GM21381 (cell line): ENCODE results near the gene PRKCA.

Source experiments
- ATAC-seq: cut with Tn5 transposase; IDR thresholded peaks from one replicate; pipeline ENCODE4 v1.9.1; 2021; ENCODE audit warnings: mild to moderate bottlenecking, moderate library complexity; ENCODE audit not compliant: unreplicated experiment

PRKCA gene

DNA sequence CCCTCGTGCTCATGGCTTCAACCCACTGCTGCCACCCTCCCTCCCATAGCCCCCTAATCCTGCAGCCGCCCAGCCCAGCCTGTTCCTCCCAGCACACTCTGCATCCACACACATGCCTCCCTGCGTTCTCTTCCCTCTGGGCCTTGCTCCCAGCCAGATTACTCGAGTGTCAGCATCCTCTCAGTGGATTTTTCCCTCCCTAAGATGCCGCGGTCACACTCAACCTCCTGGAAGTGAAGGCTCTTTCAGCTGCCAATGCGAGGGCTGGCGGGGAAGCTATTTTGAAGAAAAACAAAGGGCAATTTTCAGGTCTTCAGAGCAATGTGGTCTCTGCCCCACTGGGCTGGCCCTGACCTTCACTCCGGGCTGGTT is 509.3 kb downstream of the PRKCA start:
- ATAC-seq = no peak

DNA sequence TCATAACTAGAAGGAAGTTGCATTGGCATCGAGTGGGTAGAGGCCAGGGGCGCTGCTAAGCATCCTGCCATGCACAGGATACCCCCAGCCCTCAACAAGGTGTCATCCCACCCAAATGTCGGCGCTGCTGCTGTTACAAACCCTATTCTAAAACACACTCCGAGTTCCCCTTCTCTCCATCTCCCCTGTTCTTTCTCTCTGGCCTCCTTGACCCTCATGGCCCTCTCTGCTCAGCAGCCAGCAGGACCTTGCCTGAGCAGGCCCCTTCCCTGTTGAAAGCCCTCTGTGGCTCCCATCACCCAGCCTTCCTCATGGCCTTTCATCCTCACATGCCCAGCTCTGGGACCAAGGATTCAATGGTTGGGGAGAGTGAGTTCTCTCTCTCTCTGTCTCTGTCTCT is 510.2 kb downstream of the PRKCA start:
- no peak for ATAC-seq

DNA sequence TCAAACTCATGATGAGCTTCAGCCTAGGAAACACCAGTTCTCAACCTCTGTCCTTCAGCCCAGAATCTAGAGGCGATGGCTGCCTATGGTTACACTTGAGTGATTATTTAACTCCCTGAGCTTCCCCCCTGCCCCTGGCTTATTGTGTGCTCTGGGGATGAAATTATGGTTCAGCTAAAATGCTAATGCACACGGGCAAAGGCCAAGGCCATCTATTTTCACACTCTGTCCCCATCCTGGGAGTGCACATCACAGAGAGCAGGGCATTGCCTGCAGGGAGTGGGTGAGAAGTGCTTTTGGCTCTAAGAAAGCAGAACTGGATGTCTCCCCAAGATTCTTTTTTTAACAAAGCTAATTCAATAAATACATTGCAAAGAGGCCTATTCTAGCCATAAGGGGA is 510.9 kb downstream of the PRKCA start:
- ATAC-seq = no peak

DNA sequence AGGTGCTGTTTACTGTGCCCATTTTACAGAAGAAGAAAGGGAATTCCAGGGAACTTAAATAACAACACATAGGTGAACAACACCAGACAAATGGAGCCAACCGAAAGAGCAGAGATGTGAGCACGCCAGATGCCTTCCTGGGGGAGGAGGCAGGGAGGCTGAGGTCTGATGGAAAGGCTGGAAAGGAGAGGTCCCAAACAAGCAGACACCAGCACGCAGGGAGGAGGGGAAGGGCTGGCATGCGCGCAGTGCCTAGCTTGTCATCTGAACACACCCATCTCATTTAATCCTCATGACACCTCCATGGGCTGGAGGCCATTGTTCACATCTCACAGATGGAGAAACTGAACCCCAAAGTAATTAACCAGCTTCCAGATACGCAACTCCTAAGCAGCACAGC is 511.6 kb downstream of the PRKCA start:
- ATAC-seq = no peak

DNA sequence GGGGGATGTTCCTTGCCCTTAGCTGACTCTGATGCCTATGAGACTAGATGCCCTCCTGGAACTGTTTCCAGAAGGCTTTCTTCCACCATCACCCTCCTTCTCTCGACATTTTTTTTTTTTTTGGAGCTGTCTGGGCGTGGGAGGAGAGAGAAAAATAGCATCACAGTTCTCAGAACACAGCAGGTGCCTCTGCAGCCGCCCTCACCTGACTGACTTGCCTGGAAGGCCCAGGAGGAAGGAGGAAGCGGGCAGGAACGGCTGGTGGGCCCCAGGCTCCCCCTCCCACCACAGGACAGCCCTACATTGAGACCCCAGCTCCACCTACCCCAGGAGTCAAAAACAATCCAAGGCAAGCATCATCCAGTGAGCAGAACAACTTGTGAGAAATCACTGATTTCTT is 512.2 kb downstream of the PRKCA start:
- ATAC-seq = no peak

DNA sequence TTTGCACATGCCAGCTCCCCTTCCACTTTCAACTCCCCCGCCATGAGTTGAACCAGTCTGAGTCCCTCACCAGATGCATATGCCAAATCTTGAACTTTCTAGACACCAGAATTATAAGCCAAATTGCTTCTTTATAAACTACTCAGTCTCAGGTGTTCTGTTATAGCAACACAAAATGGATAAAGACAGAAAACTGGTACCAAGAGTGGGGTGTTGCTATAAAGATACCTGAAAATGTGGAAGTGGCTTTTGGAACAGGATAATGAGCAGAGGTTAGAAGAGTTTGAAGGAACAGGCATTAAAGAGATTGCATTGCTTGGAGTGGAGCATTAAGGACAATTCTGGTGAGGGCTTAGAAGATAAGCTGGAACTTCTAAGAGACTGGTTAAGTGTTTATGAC is 515.3 kb downstream of the PRKCA start:
- no peak for ATAC-seq

DNA sequence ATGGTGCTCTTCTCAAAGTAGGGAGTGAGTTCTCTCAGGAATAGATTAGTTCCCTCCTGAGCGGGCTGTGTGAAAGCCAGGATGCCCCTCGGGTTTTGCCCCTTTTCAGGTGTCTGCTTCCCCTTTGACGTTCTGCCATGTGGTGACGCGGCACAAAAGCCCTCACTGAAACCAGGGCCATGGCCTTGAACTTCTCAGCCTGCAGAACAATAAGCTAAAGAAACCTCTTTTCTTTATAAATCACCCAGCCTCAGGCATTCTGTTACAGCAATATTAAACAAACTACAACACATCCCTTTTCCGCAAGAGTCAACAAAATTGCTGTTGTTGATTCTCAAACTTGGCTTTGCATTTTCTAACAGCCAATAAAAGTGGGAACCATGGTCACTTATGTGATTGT is 517.1 kb downstream of the PRKCA start:
- no peak for ATAC-seq

DNA sequence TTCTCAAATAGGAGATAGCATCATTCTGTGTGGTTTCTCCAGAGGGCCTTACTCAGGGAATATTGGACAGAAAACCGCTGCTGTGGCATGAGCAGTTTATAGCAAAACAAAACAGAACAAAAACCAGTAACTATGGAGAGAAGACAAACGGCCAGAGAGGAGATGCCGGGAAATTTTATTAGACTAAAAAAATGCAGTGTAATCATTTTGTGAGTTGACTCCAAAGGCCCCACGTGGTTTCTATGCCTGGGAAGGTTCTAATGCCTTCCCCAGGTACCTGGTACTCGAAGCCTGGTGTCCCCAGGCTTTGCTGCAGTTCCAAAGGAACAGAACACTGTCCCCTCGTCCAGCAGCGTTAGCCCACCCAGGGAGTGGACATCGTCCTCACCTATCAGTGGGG is 519.6 kb downstream of the PRKCA start:
- ATAC-seq = no peak

DNA sequence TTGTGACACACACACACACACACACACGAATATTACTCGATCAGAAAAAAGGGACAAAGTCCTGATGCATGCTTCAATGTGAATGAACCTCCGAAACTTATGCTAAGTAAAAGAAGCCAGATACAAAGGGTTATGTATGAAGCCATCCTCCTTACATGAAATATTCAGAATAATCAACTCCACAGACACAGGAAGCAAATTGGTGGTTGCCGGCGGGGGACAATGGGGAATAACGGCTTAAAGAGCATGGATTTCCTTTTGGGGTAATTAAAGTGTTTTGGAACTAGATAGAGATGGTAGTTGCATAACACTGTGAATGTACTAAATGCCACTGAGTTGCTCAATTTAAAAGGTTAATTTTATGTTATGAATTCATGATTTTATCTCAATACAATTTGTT is 524.4 kb downstream of the PRKCA start:
- no peak for ATAC-seq

DNA sequence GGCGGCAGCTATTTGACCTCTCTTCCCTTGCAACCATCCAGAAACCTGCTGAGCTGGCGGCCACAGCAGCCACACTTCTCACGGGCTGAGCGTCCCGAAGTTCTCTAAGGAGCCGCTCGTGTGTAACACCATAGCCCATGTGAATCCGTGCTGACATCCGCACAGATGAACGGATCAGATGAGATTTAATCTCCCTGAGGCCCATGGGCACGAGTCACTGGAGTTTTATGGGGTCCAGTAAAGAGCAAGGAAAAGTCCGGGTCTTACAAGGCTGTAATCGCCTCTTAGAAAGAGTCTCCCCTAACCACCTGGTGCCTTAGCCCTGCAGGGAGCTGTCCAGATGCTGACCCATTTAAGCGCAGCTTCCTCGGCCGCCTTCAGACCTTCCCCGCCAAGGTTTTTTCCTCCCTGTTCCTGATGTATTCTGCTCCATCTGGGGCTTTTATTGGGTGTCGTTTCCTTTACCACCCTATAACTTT is 527.0 kb downstream of the PRKCA start:
- no peak for ATAC-seq

DNA sequence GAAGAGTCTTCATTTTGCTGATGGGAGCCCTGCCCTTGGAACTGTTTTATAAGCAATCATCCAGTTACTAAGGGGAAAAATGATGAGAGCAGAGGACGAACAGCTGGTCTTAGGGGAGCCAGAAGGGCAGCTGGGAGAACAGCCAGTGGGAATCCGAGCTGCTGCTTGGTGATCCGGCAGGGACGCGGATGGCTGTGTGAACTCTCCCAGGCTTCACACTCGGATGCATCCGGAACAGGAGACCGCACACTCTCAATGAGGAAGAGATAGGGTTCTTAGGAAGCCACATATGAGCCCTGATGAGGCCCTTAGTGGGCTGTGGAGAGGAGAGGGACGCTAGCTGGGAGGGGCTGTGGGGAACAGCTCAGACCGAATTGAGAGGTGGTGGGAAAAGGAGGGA is 527.5 kb downstream of the PRKCA start:
- no peak for ATAC-seq

DNA sequence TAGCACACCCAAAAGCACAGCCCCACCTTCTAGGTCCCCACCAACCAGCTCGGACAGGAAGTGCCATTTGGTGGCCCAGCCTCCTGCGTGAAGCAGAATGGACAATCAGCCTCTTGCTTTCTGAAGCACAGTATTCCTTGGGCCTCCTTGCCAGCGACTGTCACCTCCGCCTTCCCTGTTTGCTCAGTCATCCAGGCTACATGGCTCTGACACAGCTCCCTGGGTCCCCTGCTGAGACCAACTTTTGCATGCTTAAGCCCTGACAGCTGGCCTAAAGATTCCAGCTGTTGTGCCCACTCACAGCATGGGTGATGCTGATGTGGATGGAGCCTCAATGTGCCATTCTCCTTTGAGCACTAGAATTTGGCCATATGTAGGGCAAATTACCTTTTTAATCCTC is 528.0 kb downstream of the PRKCA start:
- ATAC-seq = no peak

DNA sequence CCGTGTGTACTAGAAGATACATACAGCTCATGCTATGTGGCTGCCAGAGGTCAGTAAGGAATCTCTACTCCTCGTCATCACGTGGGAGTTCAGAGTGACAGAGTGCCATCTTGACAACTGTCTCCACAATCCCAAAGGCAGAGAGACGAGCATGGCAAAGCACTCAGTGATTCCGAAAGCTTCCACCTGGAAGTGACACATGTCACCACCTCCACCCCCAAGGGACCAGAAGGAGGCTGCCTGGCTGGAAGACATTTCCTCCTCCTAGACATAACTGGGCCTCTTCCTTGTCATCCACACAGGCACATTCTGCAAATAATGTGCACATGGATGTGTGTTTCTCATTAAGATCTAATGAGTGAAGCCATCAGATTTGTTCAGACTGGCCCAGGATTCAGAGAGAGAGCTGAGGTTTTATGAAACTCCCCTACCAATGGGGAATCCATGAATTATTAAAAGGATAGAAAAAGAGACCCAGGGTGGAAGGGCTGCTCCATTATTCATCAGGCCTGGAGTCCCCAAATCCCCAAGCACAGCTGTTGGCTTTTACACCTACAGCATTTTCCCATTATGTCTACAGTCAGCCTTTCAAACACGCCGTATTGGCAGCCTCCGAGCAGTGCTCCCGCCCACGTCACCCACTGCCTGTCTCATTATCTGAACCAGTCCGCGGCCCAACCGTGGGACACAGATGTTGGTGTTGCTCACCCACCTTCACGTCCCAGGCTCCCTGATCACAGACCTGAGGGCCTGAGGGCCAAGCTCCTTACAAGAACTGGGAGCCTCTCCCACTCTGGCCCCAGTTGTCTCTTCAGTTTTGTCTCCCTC is 529.2 kb downstream of the PRKCA start:
- no peak for ATAC-seq

DNA sequence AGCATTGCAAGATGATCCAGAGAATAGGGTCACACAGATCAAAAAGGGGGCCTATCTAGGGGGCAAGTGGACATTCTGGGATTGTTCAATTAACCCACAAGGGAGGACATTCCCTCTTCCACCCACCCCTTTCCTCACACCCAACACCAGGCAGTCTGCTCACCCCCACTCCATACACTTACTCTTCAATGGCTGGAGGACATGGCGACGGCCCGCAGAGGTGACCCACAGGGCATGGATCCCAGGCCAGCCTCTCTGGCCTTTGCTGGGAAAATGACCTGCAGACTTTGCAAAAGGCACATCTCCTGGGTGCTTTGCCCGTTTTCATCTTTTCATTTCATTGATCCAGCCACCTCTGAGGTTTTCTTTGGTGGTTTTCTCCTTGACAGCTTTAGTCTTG is 530.8 kb downstream of the PRKCA start:
- ATAC-seq = no peak

DNA sequence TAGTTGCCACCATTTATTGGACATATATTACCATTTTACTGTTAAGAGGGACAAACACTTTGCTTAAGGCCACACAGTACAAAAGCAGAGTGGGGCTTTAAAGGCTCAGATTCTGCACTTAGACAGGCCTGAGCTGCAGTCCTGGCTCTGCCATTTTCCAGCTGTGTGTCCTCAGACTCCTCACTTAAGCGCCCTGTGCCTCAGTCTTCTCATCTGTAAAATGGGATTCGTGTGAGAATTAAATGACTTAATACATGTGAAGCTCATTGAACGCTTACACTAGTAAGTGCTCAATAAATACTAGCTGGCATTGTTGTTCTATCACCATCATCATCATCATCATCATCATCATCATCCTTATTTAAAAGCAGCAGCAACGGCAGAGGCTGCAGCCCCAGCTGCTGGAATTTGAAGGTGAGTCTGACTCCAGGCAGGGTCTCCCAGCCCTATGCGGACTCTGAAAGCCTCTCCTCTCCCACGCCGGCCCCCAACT is 532.1 kb downstream of the PRKCA start:
- ATAC-seq = no peak

DNA sequence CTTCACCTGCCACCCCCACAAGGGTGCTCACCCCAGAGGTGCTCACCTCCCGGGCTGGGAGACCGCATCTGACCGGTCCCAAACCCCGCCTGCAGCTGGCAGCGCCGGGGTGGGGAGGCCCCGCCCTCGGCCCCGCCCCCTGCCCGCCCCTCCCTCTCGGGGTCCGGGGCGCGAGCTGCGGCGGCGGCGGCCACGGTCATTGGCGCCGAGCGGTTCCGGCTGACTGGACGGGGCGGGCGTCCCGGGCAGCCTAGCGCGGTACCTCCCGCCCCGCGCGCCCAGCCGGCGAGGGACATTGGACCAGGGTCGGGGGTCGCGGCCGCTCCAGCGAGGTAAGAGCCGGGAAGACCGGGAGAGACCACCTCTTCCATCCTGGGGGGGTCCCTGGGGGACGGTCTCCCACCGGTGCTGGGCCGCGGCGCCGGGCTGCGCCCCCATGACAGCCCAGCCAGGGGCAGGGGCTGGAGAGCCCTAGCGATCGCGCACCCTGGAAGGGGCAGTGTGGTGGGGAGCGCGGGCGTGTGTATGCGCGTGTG is 532.6 kb downstream of the PRKCA start, which contains the start of gene CACNG5:
TSS of gene CACNG5 (plus strand) at position 199 of the 536 bp plus-strand sequence. CDS start 42,216 bp downstream, outside the sequence.
- ATAC-seq = no peak

DNA sequence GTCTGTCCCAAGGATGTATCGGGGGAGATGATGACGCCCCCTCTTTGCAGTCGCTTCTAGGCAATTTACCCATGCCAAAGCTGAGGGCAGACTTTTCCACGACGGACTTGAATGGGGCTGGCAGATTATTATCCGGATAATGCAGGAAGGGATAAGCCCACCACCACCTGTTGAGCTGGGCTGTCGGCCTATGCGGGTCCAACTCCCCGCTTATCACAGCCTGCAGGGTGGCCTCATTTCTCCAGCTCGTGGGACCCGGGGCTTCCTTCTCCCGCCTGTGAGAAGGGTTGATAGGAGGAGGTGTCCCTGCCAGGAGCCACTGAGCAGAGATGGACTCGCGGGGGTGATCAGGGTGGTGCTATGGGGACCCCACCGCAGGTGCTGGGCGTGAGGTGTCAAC is 533.1 kb downstream of the PRKCA start:
- no peak for ATAC-seq

DNA sequence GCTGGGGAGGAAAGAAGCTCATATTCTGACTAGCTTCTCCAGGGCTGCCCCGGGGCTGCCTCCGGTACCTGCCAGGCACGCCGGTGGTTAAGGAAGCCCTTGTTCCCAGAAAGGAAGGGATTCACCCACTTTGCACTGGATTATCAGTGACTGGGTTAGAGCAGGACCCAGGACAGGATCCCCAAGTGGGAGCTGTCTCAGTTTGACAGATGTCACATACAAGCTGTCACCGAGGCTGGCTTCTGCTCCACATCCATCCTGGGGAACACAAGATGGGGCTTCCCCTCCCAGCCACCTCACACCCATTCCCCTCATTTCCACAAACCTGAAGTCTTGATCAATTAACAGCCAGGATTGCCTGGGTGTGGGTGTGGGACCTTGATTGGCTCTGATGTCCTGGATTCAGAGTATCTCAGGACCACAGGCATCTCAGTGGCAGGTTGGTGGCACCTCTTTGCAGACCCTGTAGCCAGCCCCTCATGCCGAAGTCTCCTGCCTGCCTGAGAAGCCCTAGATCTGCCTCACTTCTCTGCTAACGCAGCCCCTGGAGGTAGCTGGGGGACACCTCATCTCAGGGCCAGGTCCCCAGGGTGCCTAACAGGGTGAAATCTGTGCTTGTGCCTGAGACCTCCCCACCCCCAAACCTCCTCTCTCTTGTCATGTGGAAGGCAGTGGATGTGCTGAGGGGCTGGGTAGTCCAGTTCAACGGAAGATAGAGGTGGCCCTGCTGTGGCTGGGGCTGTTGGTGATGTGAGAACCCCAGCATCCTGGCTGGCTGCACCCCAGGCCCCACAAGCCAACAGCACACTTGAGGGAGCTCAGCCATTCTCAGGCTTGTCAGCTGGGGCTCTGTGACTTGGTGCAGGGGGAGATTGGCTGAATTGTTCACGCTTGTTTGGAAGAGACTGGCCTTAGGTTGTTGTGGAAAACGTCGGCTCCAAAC is 533.9 kb downstream of the PRKCA start:
- no peak for ATAC-seq

DNA sequence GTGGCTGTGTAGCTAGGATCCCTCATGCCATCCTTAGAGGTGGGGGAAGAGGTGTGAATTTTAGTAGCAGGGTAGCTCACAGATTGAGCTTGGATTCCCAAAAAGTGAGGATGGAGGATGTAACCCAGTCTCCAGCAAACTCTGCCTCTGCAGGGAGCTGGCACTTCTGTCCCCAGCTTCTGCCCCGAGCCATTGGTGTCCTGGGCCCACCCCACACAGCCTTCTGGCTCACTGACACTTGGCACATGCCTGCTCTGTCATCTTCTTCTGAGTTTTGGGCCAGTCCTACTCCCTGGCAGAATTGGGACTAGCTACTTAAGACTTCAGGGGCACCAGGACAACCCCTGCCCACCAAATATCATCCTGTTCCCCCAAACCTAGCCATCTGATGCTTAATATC is 534.8 kb downstream of the PRKCA start:
- no peak for ATAC-seq

DNA sequence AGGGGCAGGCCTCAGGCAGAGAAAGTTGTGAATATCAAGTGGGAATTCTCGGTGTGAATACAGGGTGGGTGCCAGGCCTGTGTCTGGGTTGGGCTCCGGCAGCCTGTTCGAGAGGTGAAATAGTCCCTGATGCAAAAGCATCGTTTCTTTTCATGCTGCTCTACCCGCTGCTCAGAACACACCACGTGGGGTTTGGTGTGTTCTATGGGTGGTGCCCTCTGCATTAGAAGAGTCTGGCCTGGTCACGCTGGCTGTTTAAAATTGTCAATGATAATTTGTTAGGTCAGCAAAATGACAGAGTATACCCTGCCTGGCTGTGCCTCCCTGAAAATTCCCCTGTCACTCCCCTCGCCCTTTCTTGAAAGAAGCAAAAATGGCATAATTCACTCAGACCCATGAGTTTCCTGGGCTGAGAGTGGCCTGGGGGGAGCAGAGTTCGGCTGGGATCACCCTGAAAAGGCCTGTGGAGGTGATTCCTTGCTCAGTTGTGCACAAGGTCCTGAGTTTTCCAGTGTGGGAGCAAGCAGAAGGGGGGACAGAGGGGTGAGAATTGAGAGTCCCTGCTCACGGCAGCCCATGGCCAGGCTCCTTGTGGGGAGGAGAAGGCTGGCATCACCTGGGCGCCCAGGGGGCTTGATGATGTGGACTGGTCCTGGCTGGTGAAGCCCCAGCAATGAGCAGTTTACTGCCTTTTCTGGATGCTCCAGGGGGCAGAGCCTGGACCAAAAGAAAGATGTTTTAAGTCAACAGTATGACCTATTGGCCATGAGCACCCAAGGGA is 535.7 kb downstream of the PRKCA start:
- no peak for ATAC-seq

DNA sequence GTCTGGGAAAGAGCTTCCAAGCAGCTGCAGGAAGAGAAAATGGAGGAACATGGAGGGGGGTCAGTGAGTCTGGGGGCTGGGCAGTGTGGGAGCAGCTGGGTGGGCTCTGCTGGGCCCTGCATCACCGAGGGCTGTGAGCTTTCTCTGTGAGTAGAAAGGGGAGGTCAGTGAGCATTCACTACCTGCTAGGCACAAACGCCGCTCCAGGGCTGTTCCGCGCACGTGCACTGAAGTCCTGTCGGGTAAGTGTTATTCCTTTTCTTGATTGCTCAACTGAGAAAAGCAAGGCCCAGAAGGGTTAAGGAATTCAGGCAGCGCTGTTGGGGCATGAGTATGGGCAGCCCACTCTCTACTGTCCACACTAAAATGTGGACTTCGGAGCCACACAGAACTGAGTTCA is 537.2 kb downstream of the PRKCA start:
- no peak for ATAC-seq
